ENCODE results near the gene RALY. TPM values are rescaled to one million over a fixed set of nuclear protein-coding genes. Genes with fewer than 3 reads are reported as not detected.

RALY gene
- total RNA-seq, 1 experiment from 2014 or later = 219 TPM

- H3K4me1 ChIP-seq (replicated peaks; ENCODE audit: insufficient read depth) = no peaks in the 10 kb centered on the region
- peaks cover 24% of the 10 kb centered on the region for H3K79me2 ChIP-seq (ENCODE audit: low read depth)
- H2AFZ ChIP-seq = no peak overlapping the region
- no TSS peak for BruUV-seq (replicated peaks)
- no peak overlapping the region for H3K4me3 ChIP-seq
- H3K9me2 ChIP-seq (ENCODE audit: insufficient read depth) = no peaks in the 10 kb centered on the region
- H3K36me3 ChIP-seq (ENCODE audit: low read depth) = peaks cover 68% of the 10 kb centered on the region
- no peaks in the 10 kb centered on the region for H3K9me3 ChIP-seq (ENCODE audit: insufficient read depth, low read depth)
- H3K27ac ChIP-seq = no peak overlapping the region
- DNase-seq = no peak
- no peak for TF ChIP-seq CTCF (conservative IDR thresholded peaks at IDR 0.05)
- TF ChIP-seq EZH2 (IDR thresholded peaks at IDR 0.05; ENCODE audit: low read depth) = no peak
- no peak overlapping the region for H3K4me2 ChIP-seq
- CTCF ChIA-PET = interaction anchor here (0.6 kb wide), 1 partner anchor 1187 kb away, joined by 5 read pairs; no protein-coding TSS in a partner anchor
- no peaks in the 10 kb centered on the region for H3K27me3 ChIP-seq (ENCODE audit: insufficient read depth, low read depth)
- POLR2A ChIA-PET (ENCODE audit: unreplicated experiment) = interaction anchor here (0.7 kb wide), 1 partner anchor 247 kb away, joined by 3 read pairs; no protein-coding TSS in a partner anchor
- peaks cover 98% of the 10 kb centered on the region for H3F3A ChIP-seq (ENCODE audit: insufficient read depth, low read depth)
- peaks cover 97% of the 10 kb centered on the region for H4K20me1 ChIP-seq (ENCODE audit: insufficient read depth)
- intact Hi-C loops (cut with micrococcal nuclease; ENCODE audit: unreplicated experiment) = no loop called here
Observed at GRCh38 chr20:34090645-34091044, 96.9 kb downstream of the RALY start.

GRCh38 chr20:34091637-34092200 is 98.0 kb downstream of the RALY start:
- BruUV-seq (replicated peaks) = no TSS peak
- CTCF ChIA-PET = no interaction called here
- intact Hi-C loops (cut with micrococcal nuclease; ENCODE audit: unreplicated experiment) = no loop called here
- TF ChIP-seq EZH2 (IDR thresholded peaks at IDR 0.05; ENCODE audit: low read depth) = no peak
- no peak for TF ChIP-seq CTCF (conservative IDR thresholded peaks at IDR 0.05)
- peaks cover 98% of the 10 kb centered on the region for H3F3A ChIP-seq (ENCODE audit: insufficient read depth, low read depth)
- H3K4me1 ChIP-seq (replicated peaks; ENCODE audit: insufficient read depth) = no peaks in the 10 kb centered on the region
- H3K27ac ChIP-seq = no peak overlapping the region
- H3K27me3 ChIP-seq (ENCODE audit: insufficient read depth, low read depth) = no peaks in the 10 kb centered on the region
- H2AFZ ChIP-seq = no peak overlapping the region
- peaks cover 32% of the 10 kb centered on the region for H3K79me2 ChIP-seq (ENCODE audit: low read depth)
- DNase-seq = no peak
- peaks cover 77% of the 10 kb centered on the region for H3K36me3 ChIP-seq (ENCODE audit: low read depth)
- H3K4me3 ChIP-seq = no peak overlapping the region
- POLR2A ChIA-PET (ENCODE audit: unreplicated experiment) = no interaction called here
- H3K9me3 ChIP-seq (ENCODE audit: insufficient read depth, low read depth) = no peaks in the 10 kb centered on the region
- H3K9me2 ChIP-seq (ENCODE audit: insufficient read depth) = no peaks in the 10 kb centered on the region
- H4K20me1 ChIP-seq (ENCODE audit: insufficient read depth) = peaks cover 97% of the 10 kb centered on the region
- no peak overlapping the region for H3K4me2 ChIP-seq

GRCh38 chr20:34093895-34094294 is 100.2 kb downstream of the RALY start:
- no peak for TF ChIP-seq EZH2 (IDR thresholded peaks at IDR 0.05; ENCODE audit: low read depth)
- Histone ChIP-seq H4K20me1 (ENCODE audit: insufficient read depth) (peaks cover 98% of the 10 kb centered on the region), H3K9me2 (ENCODE audit: insufficient read depth) (no peaks in the 10 kb centered on the region), H3K4me3 (no peak overlapping the region), H3K4me2 (no peak overlapping the region), H3K4me1 (replicated peaks; ENCODE audit: insufficient read depth) (no peaks in the 10 kb centered on the region), H2AFZ (no peak overlapping the region), H3K27me3 (ENCODE audit: insufficient read depth, low read depth) (no peaks in the 10 kb centered on the region), H3K9me3 (ENCODE audit: insufficient read depth, low read depth) (no peaks in the 10 kb centered on the region), H3K79me2 (ENCODE audit: low read depth) (peaks cover 53% of the 10 kb centered on the region), H3K27ac (no peak overlapping the region), H3K36me3 (ENCODE audit: low read depth) (peaks cover 82% of the 10 kb centered on the region), H3F3A (ENCODE audit: insufficient read depth, low read depth) (peaks cover 97% of the 10 kb centered on the region)
- intact Hi-C loops (cut with micrococcal nuclease; ENCODE audit: unreplicated experiment) = no loop called here
- ChIA-PET POLR2A (ENCODE audit: unreplicated experiment) (interaction anchor here (0.7 kb wide), 2 partner anchors 18 to 654 kb away, joined by 3 to 5 read pairs; partner anchors contain the start of gene EIF2S2), CTCF (interaction anchor here (0.6 kb wide), 1 partner anchor 20 kb away, joined by 6 read pairs; no protein-coding TSS in a partner anchor)
- BruUV-seq (replicated peaks) = no TSS peak
- DNase-seq = no peak

GRCh38 chr20:34095825-34096224 is 102.1 kb downstream of the RALY start:
- H3K36me3 ChIP-seq (ENCODE audit: low read depth) = peaks cover 86% of the 10 kb centered on the region
- ChIA-PET CTCF (no interaction called here), POLR2A (ENCODE audit: unreplicated experiment) (no interaction called here)

More at GRCh38 chr20:34095825-34096224, 102.1 kb downstream of the RALY start:
- Histone ChIP-seq H3K4me1 (replicated peaks; ENCODE audit: insufficient read depth) (no peaks in the 10 kb centered on the region), H3F3A (ENCODE audit: insufficient read depth, low read depth) (peaks cover 89% of the 10 kb centered on the region), H3K9me2 (ENCODE audit: insufficient read depth) (no peaks in the 10 kb centered on the region), H3K4me2 (no peak overlapping the region), H3K79me2 (ENCODE audit: low read depth) (peaks cover 72% of the 10 kb centered on the region), H3K9me3 (ENCODE audit: insufficient read depth, low read depth) (no peaks in the 10 kb centered on the region), H3K4me3 (no peak overlapping the region), H3K27me3 (ENCODE audit: insufficient read depth, low read depth) (no peaks in the 10 kb centered on the region), H4K20me1 (ENCODE audit: insufficient read depth) (peaks cover 97% of the 10 kb centered on the region), H3K27ac (no peak overlapping the region), H2AFZ (no peak overlapping the region)
- TF ChIP-seq CTCF (conservative IDR thresholded peaks at IDR 0.05) (no peak), EZH2 (IDR thresholded peaks at IDR 0.05; ENCODE audit: low read depth) (no peak)
- intact Hi-C loops (cut with micrococcal nuclease; ENCODE audit: unreplicated experiment) = no loop called here
- DNase-seq = no peak
- no TSS peak for BruUV-seq (replicated peaks)
